HCT116 (cell line): Measurements from ENCODE around the gene GANAB.

Experiments
- CTCF ChIP-seq, 3 experiments: fragments of 200-600 bp in 1 of 3; sonication (generic) in 1 of 3; IDR thresholded peaks in 2 of 3; conservative IDR thresholded peaks in 1 of 3; 2 replicates each; pipeline ENCODE4 v1.5.1; 2012 to 2017; ENCODE audit warnings: low read depth in 2 of 3, low read length in 2 of 3, antibody characterized with exemption in 1 of 3, borderline replicate concordance in 1 of 3, control low read depth in 1 of 3, mild to moderate bottlenecking in 1 of 3, mixed read lengths in 1 of 3, mixed run types in 1 of 3, moderate library complexity in 1 of 3; ENCODE audit not compliant: insufficient read depth in 1 of 3
- EZH2phosphoT487 ChIP-seq: fragments of 200-600 bp; IDR thresholded peaks from 2 replicates; pipeline ENCODE4 v1.6.1; 2018; ENCODE audit warnings: antibody characterized with exemption, borderline replicate concordance
- POLR2A ChIP-seq: IDR thresholded peaks from 2 replicates; pipeline ENCODE4 v1.7.0; 2011; ENCODE audit warnings: borderline replicate concordance; ENCODE audit not compliant: insufficient read depth, insufficient read length; ENCODE audit errors: extremely low read depth

- TF ChIP-seq CTCF (IDR thresholded peaks at IDR 0.05 in 2 of 3, conservative IDR thresholded peaks at IDR 0.05 in 1 of 3; ENCODE audit: borderline replicate concordance in 1 of 3, insufficient read depth in 1 of 3, low read depth in 2 of 3, low read length in 2 of 3) (no peak), POLR2A (no peak), EZH2phosphoT487 (no peak)
Measured at GRCh38 chr11:62647609-62648005, 1.2 kb upstream of the GANAB start.
